Adrenal gland (tissue), 12 donors: ENCODE data around the gene IQSEC1. TPM values are rescaled to one million over a fixed set of nuclear protein-coding genes. Genes with fewer than 3 reads are reported as not detected.

Experiments
- DNase-seq, 7 donors: peaks; one replicate each; pipeline ENCODE4 v3.0.0-alpha.2; 2019 to 2020
- H3K27ac ChIP-seq, 5 donors: fragments of 200-600 bp; sonication (generic) in 4 of 5; 1 replicate in 3 of 5; 2 replicates in 2 of 5; pipeline versions ENCODE4 v1.5.1 to v1.8.0; 2016 to 2020; ENCODE audit warnings: mild to moderate bottlenecking in 1 of 5
- H3K27me3 ChIP-seq: fragments of 200-600 bp; 2 replicates; pipeline ENCODE4 v1.8.0; 2021
- H3K36me3 ChIP-seq, 2 donors: fragments of 200-600 bp; replicated peaks in 1 of 2; 1 replicate in 1 of 2; 2 replicates in 1 of 2; pipeline versions ENCODE4 v1.5.1 to v1.8.0; 2018 to 2022
- H3K4me1 ChIP-seq, 2 donors: fragments of 200-600 bp; replicated peaks in 1 of 2; 1 replicate in 1 of 2; 2 replicates in 1 of 2; pipeline versions ENCODE4 v1.5.1 to v1.8.0; 2018 to 2021
- H3K4me3 ChIP-seq, 4 donors: fragments of 200-600 bp; sonication (generic) in 3 of 4; one replicate each; pipeline ENCODE4 v1.5.1; 2016 to 2018
- H3K9me3 ChIP-seq, 3 donors: fragments of 200-600 bp; sonication (generic) in 1 of 3; replicated peaks in 1 of 3; 1 replicate in 2 of 3; 2 replicates in 1 of 3; pipeline versions ENCODE4 v1.5.1 to v1.8.0; 2016 to 2021
- POLR2A ChIP-seq, 2 donors: fragments of 450-650 bp; IDR thresholded peaks; one replicate each; pipeline ENCODE4 v1.6.1; 2017; ENCODE audit warnings: antibody characterized with exemption in 2 of 2, mild to moderate bottlenecking in 2 of 2, moderate library complexity in 1 of 2
- WGBS, 4 donors: extraction: QIAGEN DNeasy Blood & Tissue Kit in 2 of 4; methylation state at CpG; one replicate each; pipeline versions ENCODE4 v1.1.5 to v1.1.7; 2013 to 2017; 5-methylcytosine and 5-hydroxymethylcytosine counted together
- intact Hi-C, 2 donors: fragments of 100-400 bp; cut with DNase I; formaldehyde crosslinking; loops; one replicate each; pipeline versions ENCODE4 v1.14.1 to v1.15.0; 2022 to 2023
- polyA plus RNA-seq, 3 donors: library from polyadenylated mRNA; stranded (reverse); fragments of 200-250 nt in 2 of 3; fragments of 350-450 nt in 1 of 3; fragmentation: Illumina TruSeq in 1 of 3; extraction: RNeasy Lipid Tissue Mini Kit (QIAGEN cat#74804) in 1 of 3; gene quantifications; one replicate each; pipeline ENCODE4 v1.2.3, GENCODE V29; 2013 to 2014
- total RNA-seq, 9 donors: library from RNA; depleted of rRNA in 4 of 9; stranded (reverse); fragments of >200 nt in 4 of 9; fragments of 120-200 nt in 1 of 9; fragmentation: NEBNext Ultra II Directional in 1 of 9; extraction: Animal tissue kit (Norgen Biotek cat#: 25700) in 1 of 9; gene quantifications; one replicate each; pipeline versions ENCODE4 v1.1.0 to v1.2.4, GENCODE V29; 2013 to 2023
- TF ChIP-seq, protein P1 (sequence below), 6 experiments: fragments of 450-650 bp in 4 of 6; fragments of 200-600 bp in 2 of 6; sonication (generic) in 1 of 6; IDR thresholded peaks; 1 replicate in 5 of 6; 2 replicates in 1 of 6; pipeline versions ENCODE4 v1.5.1 to v1.8.0; 2016 to 2021; ENCODE audit warnings: antibody characterized with exemption in 6 of 6, mild to moderate bottlenecking in 2 of 6, moderate library complexity in 1 of 6
- donor health status: healthy with polysubstance abuse.
- donor health status: Bipolar disorder and iron deficiency.
- donor health status: DM: yes; HTN: yes; CAD: no.
- donor health status: DM: no; HTN: no; CAD: no.
- donor health status: DM: no; HTN: no; CAD: no.
- donor health status: DM: yes; HTN: yes; CAD: no.

IQSEC1 gene
- total and polyA plus RNA-seq, 12 donors: 24.4 to 133 (median 94.2) TPM

GRCh38 chr3:13088028-13089006 lies 15.1 kb upstream of the IQSEC1 start:
- intact Hi-C loops: loop anchor here (5.0 to 10.0 kb wide), 2 partner anchors 374 to 566 kb away; no protein-coding TSS in a partner anchor
- TF ChIP-seq, protein P1, sequence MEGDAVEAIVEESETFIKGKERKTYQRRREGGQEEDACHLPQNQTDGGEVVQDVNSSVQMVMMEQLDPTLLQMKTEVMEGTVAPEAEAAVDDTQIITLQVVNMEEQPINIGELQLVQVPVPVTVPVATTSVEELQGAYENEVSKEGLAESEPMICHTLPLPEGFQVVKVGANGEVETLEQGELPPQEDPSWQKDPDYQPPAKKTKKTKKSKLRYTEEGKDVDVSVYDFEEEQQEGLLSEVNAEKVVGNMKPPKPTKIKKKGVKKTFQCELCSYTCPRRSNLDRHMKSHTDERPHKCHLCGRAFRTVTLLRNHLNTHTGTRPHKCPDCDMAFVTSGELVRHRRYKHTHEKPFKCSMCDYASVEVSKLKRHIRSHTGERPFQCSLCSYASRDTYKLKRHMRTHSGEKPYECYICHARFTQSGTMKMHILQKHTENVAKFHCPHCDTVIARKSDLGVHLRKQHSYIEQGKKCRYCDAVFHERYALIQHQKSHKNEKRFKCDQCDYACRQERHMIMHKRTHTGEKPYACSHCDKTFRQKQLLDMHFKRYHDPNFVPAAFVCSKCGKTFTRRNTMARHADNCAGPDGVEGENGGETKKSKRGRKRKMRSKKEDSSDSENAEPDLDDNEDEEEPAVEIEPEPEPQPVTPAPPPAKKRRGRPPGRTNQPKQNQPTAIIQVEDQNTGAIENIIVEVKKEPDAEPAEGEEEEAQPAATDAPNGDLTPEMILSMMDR (IDR thresholded peaks at IDR 0.05): no peak
- TF ChIP-seq POLR2A (IDR thresholded peaks at IDR 0.05): no peak
- H3K4me3 ChIP-seq: no peak overlapping the region
- H3K27ac ChIP-seq: no peak overlapping the region
- no peaks in the 10 kb centered on the region for H3K9me3 ChIP-seq
- no peaks in the 10 kb centered on the region for H3K27me3 ChIP-seq
- no peaks in the 10 kb centered on the region for H3K4me1 ChIP-seq
- WGBS, 4 donors: 82 to 85% (median 84%) methylated on average over 14 of the region's 14 CpGs
- no peaks in the 10 kb centered on the region for H3K36me3 ChIP-seq
- DNase-seq: no peak

- DNase-seq: no peak
- no peak overlapping the region for H3K4me3 ChIP-seq
- H3K36me3 ChIP-seq: no peaks in the 10 kb centered on the region
- intact Hi-C loops: loop anchor here (5.0 to 10.0 kb wide), 2 partner anchors 375 to 567 kb away; no protein-coding TSS in a partner anchor
- no peaks in the 10 kb centered on the region for H3K27me3 ChIP-seq
- H3K27ac ChIP-seq: no peak overlapping the region
- no peak for TF ChIP-seq POLR2A (IDR thresholded peaks at IDR 0.05)
- TF ChIP-seq, protein P1 (IDR thresholded peaks at IDR 0.05): no peak
- 48 to 65% (median 55%) methylated on average over 10 to 11 of the region's 11 CpGs for WGBS, 4 donors
- H3K9me3 ChIP-seq: no peaks in the 10 kb centered on the region
- H3K4me1 ChIP-seq: no peaks in the 10 kb centered on the region
These were observed 14.2 kb upstream of the IQSEC1 start for GRCh38 chr3:13087320-13087990.

DNA sequence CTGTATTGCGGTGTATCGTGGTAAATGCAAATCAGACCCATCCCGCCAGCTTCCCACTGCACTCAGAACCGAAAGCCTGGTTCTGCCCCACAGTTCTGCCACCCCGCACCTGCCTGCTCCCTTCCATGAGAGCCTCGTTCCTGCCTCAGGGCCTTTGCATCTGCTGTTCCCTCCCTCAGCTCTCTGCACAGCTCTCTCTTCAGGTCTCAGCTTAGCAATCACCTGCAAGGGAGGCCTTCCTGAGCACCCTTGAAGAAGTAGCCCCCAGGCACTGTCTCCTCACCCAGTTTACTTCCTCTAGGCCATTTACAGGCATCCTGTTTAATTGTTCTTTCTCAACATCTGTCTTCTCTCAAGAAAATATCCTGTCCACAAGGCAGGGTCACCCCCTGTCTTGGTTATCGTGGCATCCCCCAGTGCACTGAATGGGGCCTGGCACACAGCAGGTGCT lies 13.3 kb upstream of the IQSEC1 start:
- intact Hi-C loops: loop anchor here (5.0 to 10.0 kb wide), 2 partner anchors 376 to 568 kb away; no protein-coding TSS in a partner anchor
- Histone ChIP-seq H3K9me3 (no peaks in the 10 kb centered on the region), H3K4me3 (no peak overlapping the region), H3K4me1 (peaks cover 0 to 7% of the 10 kb centered on the region in 2 donors), H3K27me3 (no peaks in the 10 kb centered on the region), H3K36me3 (no peaks in the 10 kb centered on the region), H3K27ac (no peak overlapping the region)
- no peak for DNase-seq
- TF ChIP-seq, protein P1 (IDR thresholded peaks at IDR 0.05): no peak
- TF ChIP-seq POLR2A (IDR thresholded peaks at IDR 0.05): no peak
- 84 to 96% (median 86%) methylated on average over 7 of the region's 7 CpGs for WGBS, 4 donors

DNA sequence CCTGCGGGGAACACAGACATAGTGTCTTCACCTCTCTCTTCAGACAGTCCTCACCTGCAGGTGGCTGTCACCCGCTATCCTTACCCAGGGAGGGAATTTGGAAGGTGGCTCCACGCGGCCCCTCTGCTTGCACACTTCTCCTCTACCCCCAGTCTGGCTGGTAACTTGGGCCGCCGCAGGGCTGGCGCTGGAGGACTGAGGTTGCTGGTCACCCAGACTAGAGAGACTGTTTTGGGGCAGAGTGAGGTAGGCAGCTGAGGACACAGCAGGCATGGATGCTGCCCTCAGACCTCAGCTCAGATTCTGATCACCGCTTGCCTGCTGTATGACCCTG lies 12.6 kb upstream of the IQSEC1 start:
- TF ChIP-seq, protein P1 (IDR thresholded peaks at IDR 0.05): no peak
- TF ChIP-seq POLR2A (IDR thresholded peaks at IDR 0.05): no peak

More for the DNA sequence above, 12.6 kb upstream of the IQSEC1 start:
- DNase-seq: no peak
- Histone ChIP-seq H3K4me1 (peaks cover 0 to 8% of the 10 kb centered on the region in 2 donors), H3K4me3 (no peak overlapping the region), H3K9me3 (no peaks in the 10 kb centered on the region), H3K36me3 (no peaks in the 10 kb centered on the region), H3K27ac (no peak overlapping the region), H3K27me3 (no peaks in the 10 kb centered on the region)
- intact Hi-C loops: loop anchor here (5.0 to 10.0 kb wide), 2 partner anchors 376 to 569 kb away; no protein-coding TSS in a partner anchor
- WGBS, 4 donors: 93 to 97% (median 95%) methylated on average over 7 to 8 of the region's 8 CpGs
